HK-2 (cell line): ENCODE data around the gene TMEM132D.
"Not testable (repeated sequence)": the region's sequence is repeated elsewhere in the genome, so short reads cannot be mapped to it uniquely, and the experiment has no call there.

Experiments used
- DNase-seq: peaks from one replicate; pipeline ENCODE4 v3.0.0-alpha.2; 2018; ENCODE audit not compliant: unreplicated experiment

The TMEM132D gene

DNA sequence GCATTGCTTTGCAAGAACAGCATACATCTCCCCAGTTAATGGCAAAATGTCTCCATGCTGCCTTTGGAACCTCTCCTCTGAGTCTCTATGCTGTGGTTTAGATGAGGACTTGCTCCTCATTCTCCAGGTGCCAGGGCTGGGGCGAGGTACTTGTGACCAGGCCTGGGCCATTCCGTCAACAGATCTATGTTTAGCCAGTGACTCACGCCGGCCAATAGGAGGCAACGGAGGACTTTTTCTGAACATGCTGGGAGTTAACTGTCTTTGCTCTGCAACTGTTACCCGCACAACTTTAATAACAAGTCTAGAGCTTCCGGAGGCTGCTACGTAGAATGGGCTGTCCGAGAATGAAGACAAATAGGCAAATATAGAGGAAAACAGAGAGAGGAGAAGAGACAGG is 836.3 kb downstream of the TMEM132D start:
- DNase-seq, result no peak

DNA sequence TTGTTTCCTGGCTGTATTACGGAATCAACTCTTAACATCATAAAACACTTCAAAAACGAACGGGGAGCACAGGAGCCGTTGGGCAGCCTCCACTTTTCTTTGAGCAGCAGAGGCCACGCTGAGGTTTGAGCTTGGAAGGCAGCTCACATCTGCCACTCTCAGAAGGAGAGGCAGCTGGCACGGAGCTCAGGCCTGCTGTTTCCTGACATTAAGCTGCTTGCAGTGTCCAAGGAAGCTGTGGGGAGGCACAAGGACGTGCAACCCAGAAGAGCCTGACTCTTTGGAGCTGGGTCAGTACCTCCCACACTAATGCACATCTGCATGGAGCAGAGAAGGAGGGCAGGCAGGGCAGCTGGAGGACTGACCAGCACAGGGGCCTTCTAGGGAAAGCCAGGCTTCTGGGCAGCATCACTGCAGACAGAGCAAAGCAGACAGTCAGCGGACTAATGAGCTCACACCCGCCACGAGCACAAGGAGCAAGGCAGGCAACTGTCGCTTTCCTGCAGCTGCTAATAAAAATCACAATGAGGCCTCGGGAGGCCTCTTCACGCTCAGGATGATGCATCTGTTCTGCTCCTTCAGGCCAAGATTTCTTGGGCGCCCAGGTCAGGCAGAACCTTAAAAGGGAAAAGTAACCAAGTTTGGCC is 839.5 kb downstream of the TMEM132D start:
- DNase-seq, result no peak

DNA sequence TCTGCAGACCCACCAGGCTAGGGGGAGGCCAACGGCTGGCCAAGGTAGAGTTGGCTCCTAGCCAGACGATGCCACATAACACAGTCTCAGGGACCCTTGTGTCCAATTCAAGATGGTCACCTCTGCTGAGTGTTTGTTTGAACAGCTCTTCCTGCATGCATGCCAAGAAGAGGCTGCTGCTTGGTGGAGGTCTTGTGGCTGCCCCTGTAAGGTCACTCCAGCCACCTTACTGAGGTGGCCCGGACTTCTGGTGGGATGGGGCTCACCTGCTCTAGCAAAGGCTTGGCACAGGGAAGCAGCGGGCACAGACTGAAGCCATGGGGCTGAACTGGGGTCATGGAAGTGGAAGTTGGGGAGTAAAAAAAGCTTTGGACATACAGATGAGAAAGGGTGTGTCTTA is 840.2 kb downstream of the TMEM132D start:
- DNase-seq, result no peak

DNA sequence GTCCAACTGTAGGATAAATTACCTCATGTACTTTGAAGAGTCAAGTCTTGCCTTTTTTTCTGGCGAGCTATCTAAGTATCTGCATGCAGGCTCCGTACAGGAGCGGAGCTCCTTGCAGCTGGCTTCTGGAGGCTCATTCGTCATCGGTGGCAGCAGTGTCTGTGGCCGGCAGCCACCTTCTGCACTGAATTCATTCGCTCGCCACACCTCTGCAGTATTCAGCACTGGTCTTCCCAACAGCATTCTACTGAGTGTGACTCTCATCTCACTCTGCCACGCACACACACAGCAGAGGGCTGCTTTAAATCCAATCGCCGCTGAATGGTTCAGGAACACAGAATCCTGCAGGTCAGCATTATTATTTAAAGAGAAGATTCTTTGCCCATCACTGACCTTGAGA is 850.6 kb downstream of the TMEM132D start:
- DNase-seq, result no peak

DNA sequence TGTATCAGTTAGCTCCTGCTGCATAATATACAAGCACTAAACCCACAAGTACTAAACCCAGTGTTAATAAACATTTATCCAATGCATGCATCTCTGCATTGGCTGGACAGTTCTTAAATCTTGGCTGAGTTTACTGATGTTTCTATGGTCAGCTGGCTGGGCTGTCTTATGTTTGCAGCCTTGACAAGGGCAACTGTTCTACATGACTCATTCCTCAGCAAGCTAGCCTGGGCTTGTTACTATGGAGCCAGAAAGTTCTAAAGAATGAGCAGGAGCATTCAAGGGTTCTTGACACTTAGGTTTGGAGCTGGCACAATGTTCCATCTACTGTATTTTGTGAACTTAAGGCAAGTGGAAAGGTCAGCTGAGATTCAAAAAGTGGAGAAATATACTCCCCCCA is 851.5 kb downstream of the TMEM132D start:
- DNase-seq, result no peak

DNA sequence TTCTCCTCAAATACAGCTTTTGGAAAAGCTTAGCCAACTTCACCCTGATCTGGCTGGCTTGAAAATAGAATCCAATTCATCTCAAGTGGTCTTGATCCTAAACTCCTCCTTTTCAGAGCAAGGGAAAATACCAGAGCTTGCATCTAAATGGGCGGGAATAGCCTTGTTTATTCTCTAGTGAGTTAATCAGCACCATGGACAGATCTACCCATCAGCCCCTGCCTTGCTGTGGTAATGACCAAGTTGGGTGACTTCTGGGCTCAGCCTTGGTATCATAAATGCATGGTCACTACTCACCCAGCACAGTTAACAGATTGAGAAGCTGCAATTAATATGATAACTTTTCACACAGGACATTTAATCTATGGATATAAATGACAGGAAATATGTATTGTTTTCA is 853.9 kb downstream of the TMEM132D start:
- peak; percentile 8 for DNase-seq

DNA sequence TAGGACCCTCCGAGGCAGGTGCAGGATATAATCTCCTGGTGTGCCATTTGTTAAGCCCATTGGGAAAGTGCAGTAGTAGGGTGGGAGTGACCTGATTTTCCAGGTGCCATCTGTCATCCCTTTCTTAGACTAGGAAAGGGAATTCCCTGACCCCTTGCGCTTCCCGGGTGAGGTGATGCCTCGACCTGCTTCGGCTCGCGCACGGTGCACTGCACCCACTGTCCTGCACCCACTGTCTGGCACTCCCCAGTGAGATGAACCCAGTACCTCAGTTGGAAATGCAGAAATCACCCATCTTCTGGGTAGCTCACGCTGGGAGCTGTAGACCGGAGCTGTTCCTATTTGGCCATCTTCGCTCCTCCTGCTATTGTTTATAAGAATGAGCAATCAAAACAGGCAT is 860.5 kb downstream of the TMEM132D start:
- not testable (repeated sequence) for DNase-seq

DNA sequence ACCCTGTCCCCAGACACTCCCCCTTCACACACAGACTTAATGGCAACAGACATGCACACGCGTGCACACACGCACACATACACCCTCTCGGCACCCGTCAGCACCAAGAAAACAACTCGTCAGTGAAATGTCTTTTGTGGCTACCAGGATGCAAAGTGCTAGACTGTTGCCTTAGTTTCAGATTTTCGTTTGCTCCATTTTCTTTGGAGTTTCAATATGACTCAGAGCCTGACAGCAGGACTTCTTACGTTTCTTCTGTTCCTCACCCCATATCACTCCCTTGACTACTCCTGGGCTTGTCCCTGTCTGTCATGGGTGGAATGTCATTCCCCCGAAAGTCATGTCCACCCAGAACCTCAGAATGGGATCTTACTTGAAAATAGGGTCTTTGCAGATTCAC is 867.7 kb downstream of the TMEM132D start:
- DNase-seq, result no peak

DNA sequence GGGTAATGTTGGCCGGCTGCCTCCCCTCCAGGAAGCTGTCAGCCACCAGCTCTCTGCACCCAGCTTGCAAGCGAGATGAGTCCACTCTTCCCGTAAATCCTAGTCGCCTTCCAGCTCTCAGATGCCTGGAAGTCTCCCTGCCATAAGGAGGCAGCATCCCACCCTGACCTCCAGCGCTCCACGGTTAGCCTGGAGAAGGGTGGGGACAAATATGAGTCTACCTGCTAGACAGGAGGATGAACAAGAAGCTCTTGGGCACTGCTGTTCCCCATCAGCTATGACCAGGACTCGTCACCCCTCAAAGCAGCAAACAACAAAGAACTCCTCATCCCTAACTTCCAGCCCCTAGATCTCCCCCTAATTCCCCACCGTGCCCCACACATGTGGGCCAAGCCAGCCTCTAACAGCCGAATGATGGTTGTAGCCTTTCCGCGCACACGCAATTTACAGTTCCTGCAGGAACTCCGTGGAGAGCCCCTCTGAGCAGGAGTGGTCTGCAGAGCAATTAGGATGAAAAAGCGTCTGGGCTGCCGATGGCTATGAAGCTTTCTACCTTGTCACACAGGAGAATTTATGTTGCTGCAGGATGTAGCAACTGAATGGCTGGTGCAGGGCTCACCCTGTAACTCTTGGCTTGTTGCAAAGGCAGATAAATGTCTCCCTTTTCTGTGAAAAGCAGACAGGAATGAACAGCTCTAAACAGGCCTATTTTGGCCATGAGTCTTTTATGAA is 869.1 kb downstream of the TMEM132D start:
- no peak for DNase-seq

DNA sequence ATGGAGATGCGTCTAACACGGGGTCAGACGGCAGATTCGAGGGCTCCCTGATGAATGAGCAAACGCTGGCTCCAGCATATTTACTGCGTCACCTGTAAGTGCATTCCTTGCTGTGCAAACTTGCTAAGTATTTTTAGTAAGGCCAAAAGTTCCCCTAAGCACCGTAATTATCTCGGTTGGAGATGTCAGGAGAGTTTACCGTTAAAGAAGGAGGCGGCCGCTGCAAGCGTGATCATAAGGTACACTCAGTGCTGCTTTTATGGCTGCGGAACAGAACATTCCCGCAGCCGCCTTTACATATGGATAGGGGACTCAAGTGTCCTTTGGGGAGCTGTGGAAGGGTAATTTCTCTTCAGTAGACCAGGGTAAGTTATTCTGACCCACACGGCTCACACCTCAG is 875.0 kb downstream of the TMEM132D start:
- DNase-seq, result no peak

DNA sequence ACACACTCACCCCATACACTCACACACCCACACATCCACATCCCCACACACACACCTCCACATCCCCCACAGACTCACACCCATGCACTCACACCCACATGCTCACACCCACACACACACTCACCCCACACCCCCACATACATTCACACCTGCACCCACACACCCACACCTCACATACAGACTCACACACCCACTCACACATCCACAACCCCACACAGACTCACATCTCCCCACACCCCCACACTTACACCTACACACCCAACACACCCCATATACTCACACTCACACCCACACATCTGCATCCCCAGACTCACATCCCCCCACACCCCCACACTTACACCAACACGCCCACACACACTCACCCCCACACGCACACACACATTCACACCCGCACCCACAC is 878.8 kb downstream of the TMEM132D start:
- DNase-seq, result no peak
